Urothelium cell line (cell line): ENCODE results near the gene ARFGAP3.

Experiments used
- DNase-seq: peaks from one replicate; pipeline ENCODE4 v3.0.0; 2011; ENCODE audit warnings: low spot score, mixed read lengths
- FAIRE-seq: peaks from 2 replicates; lab custom pipeline; 2011; peaks lifted over from hg19 to GRCh38; lab: Jason Lieb, UNC

The ARFGAP3 gene, protein sequence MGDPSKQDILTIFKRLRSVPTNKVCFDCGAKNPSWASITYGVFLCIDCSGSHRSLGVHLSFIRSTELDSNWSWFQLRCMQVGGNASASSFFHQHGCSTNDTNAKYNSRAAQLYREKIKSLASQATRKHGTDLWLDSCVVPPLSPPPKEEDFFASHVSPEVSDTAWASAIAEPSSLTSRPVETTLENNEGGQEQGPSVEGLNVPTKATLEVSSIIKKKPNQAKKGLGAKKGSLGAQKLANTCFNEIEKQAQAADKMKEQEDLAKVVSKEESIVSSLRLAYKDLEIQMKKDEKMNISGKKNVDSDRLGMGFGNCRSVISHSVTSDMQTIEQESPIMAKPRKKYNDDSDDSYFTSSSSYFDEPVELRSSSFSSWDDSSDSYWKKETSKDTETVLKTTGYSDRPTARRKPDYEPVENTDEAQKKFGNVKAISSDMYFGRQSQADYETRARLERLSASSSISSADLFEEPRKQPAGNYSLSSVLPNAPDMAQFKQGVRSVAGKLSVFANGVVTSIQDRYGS

DNA sequence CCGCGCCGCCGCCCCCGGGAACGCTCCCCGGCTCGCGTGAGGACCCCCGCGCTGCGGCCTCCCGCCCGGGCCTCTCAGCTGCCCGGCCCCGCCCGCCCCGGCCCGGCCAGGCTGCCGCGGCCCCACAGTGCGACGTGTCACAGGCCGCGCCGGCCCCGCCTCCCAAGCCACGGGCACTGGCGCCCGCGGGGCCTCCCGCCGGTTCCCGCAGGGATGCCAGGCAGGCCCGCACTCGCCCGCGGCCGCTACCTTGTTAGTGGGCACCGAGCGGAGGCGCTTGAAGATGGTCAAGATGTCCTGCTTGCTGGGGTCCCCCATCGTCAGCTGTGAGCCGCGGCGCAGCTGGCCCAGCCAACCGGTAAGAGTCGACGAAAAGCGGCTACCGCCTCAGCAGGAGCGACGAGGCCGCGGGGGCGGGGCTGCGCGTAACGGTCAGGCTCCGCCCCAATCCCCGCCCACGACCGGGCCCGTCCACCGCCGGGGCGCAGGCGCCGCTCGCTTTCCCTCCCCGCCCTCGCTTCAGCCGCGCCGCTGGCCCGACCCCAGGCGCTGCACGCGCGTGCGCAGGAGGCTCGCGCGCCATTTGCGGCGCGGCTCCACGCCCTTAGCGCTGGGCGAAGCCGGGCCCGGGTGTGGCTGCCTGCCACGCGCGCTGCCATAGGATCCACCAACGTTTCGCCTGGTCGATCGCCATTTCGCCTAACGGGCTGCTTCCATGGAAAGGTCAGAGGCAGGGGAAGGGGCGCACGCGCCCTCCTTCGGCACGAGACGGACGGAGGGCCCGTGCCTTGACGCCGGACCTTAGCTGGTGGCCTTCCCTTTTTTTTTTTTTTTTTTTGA lies at the start of gene ARFGAP3:
Gene ARFGAP3 (minus strand): TSS at position 409 of the 840 bp plus-strand sequence. CDS start 91 bp downstream, at position 318.
- FAIRE-seq, result peak; percentile 98
- peak; percentile 99 for DNase-seq

DNA sequence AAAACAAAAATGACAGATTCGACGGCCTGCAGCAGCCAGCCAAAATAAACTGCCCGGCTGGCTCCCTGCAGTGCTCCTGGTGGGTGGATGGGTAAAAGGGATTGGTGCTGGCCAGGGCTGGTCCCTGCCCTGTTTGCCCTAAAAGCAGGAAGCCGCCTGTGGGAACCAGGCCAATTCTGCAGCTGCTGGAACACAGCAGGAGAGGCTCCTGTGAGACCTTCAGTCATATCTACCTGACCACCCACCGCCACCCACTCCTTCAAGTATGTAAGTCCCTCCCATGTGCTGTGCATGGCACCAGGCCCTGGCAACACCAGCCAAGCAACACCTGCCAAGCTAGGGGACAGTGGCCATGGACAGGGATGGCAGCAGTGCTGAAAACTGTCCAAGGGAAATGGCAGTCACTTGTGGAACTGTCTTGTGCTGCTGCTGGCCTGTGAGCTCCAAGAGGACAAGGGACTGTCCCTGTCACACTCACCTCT lies 48.7 kb upstream of the ARFGAP3 start:
- DNase-seq (no peak), FAIRE-seq (peak; percentile 68)

DNA sequence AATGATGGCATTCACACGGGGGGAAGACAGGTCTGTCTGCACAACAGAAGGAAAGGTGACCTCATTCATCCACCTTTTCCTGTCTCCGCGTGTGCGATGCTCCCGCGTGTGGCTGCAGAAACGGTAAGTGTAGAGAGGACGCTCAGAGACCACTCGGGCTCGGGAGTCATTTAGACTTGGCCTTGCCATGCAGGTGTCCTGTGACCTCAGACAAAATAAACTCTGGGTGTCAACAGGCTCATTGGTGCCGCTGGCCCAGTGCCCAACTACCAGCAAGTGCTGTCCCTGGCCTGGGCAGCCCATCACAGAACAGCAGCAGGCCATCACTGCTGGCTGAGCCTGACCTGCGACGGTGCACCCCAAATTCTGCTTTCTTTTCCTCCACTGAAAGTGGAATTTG lies 48.1 kb upstream of the ARFGAP3 start:
- DNase-seq (no peak), FAIRE-seq (no peak)

DNA sequence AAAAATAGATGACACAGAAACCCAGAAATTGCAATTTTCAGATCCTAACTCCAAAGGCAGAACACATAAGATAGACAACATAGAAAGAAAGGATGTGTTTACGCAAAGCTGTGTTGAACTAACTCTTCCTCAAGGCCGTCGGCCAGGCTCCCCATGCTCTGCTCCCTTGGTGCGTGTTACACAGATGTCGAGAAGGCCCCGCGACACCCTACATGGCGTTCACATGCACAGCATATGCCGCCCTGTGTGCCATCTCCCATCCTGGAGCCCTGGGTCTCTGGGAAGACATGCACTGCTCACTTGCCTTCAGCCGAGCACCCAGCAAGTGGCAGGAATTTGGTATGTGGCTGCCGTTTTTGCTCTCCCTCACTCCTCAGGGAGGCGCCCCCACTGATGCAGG lies 47.0 kb upstream of the ARFGAP3 start:
- no peak for FAIRE-seq
- DNase-seq, result no peak

DNA sequence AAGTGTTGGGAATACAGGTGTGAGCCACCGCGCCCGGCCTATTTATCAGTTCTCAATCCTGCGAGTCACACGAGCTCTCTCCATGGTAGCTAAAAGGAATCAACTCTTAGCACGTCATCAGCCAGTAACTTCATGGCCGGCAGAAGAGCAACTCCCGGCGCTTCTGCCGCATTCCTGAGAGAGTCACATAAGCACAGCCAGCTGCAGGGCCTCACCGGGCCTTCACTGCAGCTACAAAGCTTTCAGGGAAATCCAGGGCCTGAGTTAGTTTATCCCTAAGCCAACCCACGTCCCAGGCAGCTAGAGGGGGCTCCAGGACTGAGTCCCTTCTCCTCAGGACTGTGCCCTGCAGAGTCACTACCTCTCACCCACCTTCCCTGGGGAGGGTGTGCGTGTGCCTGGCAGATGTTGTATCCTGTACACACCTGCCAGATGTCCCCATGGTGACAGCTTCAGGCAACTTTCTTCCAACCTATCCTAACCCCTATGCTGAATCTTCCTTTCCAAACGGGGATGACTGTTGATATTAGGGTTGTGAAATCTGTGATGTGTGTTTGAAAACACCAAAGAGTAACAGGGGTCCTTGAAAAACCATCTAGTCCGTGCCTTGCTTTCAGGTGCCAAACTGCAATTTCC lies 45.9 kb upstream of the ARFGAP3 start:
- no peak for DNase-seq
- no peak for FAIRE-seq

DNA sequence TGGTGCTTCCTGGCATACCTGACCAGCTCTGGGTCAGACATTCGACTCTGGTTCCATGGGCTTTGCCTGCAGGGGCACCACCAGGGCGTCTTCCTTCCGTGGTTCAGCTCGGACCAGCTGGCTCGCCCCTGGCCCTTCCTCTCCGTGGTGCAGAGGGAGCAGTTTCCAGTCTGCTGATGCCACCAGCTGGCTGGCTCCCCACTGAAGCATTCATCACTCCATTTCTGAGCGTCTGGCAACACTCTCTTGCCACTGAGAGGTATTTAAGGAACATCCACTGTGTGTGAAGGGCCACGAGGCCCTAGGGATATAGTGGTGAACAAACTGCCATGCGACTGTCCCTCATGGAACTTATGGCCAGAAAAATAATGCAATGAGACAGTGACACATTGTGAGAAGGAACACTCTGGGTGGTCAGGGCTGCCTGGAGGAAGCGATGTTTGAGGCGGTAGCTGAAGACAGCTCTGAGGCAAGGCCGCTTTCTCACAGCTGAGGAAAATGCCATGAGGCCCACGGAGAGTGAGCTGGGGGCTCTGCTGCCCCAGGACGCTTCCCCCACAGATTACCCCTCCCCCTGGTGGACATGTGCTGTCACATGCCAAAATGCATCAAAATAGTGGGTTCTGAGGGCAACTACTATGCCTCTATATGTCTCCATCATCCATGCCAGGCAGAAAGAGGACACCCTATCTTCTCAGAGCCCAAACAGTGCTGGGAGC lies 44.9 kb upstream of the ARFGAP3 start:
- FAIRE-seq (no peak), DNase-seq (no peak)

DNA sequence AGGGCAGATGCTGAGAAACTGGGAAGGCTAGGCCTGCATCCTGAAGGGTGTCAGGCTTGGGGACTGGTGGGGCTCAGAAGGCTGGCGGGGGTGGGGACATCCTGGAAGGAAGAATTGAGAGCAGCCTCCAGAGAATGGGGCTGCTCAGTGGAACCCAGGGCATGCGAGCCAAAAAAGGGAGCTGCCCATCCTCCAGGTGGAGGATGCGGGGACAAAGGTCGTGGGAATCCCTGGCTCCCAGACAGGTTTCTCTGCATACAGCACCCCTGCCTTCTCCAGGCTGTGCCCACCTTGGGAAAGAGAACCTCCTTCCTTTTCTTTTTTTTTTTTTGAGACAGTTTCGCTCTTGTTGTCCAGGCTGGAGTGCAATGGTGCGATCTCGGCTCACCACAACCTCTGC lies 40.9 kb upstream of the ARFGAP3 start:
- DNase-seq (no peak), FAIRE-seq (no peak)

DNA sequence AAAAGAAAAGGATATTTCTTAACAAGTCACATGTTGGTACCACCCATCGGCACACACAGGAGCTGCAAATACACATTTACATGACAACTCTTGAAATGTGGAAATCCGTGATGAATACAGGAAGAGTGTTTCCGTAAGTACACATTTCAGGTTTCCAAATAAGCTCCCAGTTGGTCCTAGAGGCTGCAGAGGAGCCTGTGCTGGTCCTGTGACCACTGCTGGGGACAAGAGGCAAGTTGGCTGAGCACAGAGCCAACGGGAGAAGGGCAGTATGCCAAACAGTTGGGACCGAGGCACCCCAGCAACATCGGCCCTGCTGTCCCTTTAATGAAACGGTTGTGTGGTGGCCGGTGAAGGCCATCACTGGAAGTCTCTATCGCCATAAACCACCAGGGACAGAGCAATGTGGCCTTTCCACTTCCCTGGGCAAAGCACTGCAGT lies 38.5 kb upstream of the ARFGAP3 start:
- DNase-seq, result no peak

DNA sequence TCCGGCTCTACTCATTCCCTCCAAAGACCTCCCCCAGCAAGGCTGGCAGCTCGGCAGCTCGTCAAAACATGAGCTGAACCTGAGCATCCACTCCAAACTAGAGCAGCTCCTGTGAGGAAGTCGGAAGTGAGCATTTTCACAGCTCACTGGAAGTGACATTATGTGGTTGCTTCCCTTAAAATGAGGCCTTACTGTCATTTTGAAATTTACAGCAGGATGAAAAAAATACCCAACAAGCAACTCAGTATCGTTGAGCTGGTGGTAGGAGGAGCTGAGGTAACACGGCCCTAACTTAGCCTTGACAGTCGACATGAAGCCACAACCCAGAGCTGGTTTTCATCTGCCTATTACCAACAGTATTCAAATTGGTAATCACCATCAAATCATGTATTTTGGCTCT lies 38.0 kb upstream of the ARFGAP3 start:
- DNase-seq (no peak), FAIRE-seq (no peak)

More for the DNA sequence above, 38.5 kb upstream of the ARFGAP3 start:
- no peak for FAIRE-seq

DNA sequence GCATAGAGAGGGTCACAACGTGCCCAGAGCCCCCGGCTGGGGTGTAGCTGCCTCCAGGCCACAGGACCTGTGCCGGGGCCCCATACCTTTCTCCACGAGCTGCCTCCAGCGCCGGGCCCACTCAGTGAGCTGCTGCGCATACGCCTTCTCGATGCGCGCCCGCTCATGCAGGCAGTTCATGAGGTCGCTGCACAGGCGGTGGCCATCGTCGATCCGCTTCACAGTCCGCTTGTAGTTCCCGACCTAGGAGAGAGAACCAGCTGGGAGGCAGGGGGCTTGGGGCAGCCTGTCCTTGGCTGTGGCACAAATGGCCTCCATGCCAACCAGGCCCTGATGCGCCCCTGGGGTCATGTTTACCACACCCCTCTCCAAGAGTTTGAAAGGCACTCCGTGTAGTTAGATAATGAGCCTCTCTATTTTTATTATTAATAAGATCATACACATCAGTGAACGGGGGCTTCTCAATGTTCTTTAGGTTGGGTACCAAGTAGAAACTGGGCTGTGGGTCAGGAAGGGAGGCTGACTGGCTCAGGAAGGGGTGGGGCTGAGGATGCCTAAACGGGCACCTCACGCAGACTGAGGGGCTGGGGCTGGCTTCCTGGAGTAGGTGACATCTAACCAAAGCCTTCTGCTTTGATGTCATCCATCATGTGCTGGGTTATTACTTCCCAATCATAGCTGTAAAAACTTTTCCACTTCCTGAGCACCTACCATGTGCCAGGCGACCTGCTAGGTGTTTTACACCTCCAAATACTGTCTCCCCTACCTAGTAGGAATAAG lies 36.5 kb upstream of the ARFGAP3 start:
- FAIRE-seq (no peak), DNase-seq (no peak)

DNA sequence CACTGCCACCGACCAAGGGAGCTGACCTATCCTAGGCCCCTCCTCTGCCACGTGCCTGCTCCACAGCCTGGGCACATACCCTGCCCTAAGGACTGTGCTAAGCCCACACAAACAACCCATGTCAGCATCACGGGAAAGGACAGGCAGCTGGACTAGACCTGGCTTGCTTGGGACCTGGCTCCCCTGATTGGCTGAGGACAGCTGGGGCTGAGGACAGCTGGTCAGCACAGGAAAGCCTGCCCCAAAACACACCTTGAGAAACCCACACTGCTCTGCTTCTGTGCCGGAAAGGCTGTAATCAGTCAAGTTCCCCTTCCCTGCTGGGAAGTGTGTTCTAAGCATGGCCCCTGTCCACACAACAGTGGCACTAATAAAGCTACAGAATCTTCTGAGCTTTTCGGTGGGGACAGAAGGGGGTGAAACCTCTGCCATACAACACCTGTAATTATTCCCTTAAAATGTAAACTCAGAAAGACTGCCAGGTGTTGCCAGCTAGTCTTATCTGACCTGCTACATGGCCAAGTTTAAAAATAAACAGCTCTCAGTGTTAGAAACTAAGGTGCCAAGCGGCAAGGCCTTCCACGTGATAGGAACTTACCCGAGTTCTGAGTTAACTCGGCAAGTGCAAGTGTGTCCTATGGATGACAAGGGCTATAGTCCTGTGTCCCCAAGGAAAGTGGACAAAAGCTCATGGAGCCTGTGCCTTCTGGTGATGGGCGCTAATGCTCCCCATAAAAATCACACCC lies 35.7 kb upstream of the ARFGAP3 start:
- DNase-seq, result no peak
- FAIRE-seq, result peak; percentile 9

DNA sequence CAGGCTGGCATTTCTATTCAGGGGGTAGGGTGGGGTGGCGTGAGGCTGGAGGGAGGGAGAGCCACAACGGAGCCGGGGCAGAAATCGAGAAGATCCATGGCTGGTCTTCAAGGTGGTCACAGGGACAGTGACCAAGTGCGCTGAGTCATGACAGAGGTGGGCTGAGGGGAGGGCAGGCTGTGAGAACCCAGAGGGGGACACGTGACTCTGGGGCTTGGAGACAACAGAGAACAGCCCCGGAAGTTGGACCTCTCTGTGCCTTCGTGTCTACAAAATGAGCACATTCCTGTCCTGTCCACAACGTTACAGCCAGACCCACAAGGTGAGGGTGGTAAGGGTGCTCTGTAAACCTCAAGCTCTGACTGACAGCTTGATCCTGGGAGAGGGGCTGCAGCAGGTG lies 35.1 kb upstream of the ARFGAP3 start:
- FAIRE-seq, result peak; percentile 5
- no peak for DNase-seq

DNA sequence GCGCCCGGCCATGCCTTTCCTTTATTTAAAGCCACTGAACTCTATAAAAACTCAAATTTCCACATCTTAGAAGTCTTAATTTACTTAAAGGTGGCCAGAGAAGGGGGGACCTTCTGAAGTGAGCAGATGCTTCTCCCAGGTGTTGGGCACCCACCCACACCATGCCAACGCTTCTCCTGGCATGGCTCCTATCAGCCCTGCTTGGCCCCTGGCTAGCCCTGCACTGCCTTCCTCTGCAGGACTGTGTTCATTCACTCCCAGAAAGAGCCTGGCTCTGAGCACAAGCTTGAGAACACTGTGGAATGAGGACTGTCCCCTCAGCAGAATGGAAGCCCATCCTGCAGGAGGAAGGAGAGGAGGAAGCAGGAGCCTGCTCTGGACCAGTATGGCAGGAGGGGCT lies 34.6 kb upstream of the ARFGAP3 start:
- FAIRE-seq, result peak; percentile 13

DNA sequence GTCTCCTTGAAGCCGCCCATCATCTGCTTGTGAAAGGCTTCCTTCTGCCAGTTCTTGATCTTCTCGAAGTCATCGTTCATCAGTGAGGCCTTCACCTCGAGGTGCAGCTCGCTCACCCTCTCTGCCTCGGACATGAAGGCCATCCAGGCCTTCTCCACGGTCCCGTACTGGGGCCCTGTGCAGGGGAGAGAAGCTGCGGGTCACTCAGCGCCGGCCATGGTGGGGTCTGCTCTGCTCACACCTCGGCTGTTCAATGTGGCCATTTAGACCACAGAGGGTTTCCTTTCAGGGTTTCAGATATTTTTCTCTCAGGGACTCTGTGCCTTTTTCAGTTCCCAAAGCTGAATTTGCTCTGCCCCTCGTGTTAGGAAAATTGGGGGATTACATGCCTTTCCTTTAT lies 33.9 kb upstream of the ARFGAP3 start:
- no peak for FAIRE-seq

More for the DNA sequence above, 34.6 kb upstream of the ARFGAP3 start:
- no peak for DNase-seq

DNA sequence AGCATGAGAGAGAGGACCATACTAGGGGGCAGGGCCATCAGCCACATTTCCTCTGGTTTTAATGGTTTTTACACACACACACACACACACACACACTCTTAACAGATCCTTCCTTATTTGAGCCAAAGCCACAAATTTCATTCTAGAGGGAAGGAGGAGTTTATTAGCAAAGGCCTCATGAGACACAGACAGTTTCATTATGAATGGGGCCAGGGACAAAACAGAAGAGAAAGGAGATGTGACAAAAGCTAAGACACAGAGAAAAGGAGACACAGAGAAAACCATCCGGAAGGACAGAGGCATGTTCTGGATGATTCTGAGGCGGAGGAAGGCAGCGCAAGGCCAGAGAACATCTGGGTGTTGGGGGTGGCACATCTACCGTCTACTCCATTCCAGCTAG lies 32.2 kb upstream of the ARFGAP3 start:
- FAIRE-seq (no peak), DNase-seq (no peak)

More for the DNA sequence above, 33.9 kb upstream of the ARFGAP3 start:
- no peak for DNase-seq

DNA sequence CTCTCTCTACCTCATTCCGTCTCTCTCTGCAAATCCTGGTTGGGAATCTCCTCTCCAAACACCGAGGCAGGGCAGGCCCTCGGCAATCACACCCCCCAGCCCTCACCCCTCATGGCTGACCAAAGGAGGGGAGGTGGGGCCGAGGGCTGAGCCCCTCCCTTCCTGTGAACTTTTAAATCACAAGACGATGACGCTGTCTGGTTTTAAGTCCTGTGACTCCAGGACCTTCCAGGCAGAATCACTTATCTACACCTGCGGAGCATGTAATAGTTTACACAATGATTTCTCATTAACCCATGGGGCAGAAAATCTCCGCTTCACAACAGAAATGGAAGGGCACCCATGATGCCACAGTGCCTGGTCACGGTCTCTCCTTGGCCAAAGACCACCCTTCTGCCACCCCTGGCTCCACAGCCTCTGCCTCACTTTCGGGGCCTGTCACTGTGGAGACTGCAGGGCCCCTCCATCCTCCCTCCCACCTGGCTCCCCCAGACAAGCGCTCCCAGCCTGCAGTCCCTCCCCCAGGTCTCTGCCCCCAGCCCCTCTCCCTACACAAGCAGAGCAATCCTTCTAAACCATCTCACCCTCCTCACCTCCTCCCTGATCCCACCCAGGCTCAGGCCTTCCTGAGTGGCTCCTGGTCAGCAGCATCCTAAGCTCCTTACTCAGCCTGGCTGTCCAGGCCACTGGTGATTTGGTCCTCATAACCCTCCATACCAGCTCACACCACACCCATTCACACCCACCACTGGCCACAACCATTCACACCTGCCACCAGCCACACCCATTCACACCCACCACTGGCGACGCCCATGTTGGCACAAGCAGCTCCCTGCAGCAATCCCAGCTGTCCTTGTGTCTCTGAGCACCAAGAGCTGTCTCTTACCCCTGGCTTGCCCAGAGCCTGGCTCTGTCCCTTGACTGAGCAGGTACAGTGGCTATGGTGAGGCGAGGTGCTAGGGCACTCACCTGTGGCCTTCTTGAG lies 30.7 kb upstream of the ARFGAP3 start:
- FAIRE-seq, result no peak
- DNase-seq, result no peak

DNA sequence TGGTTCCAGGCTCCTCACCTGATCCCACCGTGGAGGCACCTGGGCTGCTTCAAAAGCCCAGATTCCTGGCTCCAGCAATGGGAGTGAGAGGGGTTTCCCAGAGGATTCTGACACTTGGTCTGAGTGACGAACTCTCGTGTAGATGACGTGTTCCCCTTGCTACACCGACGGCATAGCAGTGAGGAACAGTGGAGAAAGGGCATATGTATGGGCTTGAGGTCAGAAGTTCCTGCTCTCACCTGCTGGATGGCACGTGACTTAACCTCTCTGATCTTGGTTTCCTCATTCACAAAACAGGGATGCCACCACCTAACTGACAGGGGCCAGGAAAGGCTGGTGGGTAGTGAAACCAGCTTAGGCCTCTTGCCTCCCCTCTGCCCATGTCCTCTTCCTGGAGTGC lies 30.0 kb upstream of the ARFGAP3 start:
- DNase-seq, result no peak
- FAIRE-seq, result no peak

DNA sequence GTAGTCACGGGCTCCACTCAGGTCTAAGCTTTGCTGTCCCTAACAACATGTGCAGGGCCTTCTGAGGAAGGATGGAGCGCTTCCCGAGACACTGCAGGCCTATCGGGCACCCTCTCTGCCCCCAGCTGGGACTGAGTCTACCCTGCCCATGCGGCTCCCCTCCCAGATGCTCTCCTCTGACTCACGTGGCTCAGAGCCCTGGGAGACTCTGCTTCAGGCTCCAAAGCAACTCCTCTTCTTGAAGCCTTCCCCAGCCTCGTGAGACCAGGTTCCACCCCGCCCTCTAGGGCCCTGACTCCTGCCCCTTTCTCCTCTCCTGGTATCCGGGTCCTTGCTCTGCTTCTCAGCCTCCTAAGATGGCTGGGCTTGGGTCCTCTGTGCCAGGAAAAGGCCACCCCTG lies 28.4 kb upstream of the ARFGAP3 start:
- DNase-seq, result no peak
- FAIRE-seq, result no peak
